Stimulated activated CD4-positive, alpha-beta T cell treated with anti-CD3 and anti-CD28 coated beads, Interleukin-15, amount 100 ng/mL, for 24 hours (primary cell): ENCODE measurements around the gene RHO.

ENCODE experiments used
- DNase-seq: peaks from one replicate; pipeline ENCODE4 v3.0.0-alpha.2; 2020

RHO gene

DNA sequence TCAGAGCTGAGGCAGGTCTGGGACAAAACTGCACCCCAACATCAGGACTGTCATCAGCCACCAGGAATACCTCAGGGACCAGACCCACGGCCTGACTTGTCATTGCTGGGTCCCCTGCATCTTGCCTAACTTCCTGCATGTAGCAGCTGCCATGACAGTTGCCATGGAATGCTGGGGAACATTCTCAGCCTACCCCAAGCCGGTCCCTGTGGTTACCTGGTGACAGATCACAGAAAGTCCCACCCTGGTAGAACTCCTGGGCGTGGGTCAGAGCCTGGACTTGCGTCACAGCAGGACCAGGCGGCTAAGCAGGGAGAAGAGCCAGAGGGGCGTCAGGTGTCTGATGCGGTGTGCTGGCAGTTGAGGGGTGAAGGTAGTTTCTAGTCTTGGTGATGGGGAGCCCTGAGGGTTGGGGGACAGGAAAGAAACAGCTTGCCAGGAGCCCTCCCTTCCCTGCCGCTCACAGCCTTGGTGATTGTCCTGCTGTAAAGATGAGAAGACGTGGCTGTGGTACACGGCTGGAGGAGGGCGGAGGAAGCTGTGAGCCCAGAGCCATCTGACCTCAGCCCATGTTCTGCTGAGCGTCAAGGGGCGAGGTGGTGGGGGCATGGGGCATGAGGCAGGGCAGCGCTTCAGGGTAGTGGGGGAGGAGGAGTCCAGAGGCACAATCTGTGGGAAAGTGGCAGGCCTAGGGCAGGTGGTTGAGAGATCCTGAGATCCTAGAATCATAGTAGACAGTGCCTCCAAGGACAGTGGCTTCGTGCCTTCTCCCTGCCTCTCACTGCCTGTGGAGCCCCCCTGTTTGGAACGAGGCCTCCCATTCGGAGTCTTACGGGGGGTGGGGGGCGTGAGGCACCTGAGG lies 19.9 kb downstream of the RHO start:
- DNase-seq: no peak

DNA sequence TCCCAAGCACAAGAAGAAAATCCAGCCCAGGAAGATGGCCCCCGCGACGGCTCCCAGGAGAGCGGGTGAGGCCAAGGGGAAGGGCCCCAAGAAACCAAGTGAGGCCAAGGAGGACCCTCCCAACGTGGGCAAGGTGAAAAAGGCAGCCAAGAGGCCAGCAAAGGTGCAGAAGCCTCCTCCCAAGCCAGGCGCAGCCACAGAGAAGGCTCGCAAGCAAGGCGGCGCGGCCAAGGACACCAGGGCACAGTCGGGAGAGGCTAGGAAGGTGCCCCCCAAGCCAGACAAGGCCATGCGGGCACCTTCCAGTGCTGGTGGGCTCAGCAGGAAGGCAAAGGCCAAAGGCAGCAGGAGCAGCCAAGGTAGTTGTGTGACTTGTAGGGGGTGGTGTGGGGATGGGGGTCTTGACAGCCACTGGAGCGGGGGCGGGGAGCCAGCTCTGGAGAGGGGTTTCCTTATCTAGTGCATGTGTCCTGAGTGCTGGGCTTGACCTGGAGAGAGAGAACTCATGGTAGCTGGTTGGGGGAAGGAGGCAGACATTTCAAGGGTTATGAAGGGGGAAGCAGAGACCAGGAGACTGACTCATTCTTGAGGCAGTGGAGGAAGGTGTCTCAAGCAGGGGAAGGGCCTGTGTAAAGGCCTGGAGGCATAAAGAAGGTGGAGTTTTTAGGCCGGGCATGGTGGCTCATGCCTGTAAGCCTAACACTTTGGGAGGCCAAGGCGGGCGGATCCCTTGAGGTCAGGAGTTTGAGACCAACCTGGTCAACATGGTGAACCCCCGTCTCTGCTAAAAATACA lies 20.8 kb downstream of the RHO start:
- DNase-seq: no peak

DNA sequence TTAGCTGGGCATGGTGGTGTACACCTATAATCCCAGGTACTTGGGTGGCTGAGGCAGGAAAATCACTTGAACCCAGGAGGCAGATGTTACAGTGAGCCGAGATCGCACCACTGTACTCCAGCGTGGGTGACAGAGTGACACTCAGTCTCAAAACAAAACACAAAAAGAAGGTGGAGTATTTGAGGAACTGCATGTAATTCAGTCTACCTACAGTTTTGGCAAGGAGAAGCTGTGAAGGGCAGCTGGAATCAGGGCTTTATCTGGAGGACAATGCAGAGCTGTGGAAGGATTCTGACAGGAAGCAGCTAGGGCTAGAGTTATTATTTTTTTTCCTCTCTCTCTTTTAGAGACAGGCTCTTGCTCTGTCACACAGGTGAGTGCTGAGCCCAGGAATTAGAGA lies 21.4 kb downstream of the RHO start:
- DNase-seq: no peak

DNA sequence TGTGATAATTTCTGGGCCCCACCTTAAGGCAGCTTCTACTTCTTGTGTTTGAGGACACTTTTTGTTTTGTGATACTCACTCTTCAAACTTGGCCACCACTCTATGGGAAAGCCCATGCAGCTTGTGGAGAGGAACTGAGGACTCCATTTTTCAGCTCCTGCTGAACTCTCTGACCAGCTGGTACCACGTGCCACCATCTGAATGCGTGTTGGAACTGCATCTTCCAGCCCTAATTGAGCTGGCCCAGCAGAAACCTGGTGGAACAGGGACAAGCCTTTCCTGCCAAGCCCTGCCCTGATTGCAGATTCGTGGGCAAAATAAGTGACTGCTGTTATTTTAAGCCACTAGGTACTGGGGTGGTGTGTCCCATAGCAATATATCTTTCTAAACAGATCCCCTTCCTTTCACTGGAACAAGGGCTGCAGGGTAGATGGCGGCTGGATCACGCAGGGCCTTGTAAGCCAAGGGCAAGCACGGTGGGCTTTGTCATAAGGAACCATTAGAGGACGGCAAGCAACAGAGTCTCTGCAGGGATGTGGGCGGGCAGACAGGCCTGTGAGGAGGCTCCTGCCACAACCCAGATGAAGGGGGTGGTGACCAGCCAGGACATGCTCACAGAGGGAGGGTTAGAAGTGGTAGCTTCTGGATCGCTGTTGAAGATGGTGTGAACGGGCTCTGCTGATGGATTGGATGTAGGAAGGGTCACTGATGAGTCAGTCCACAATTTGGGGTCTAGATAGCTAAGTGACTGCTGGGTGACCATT lies 24.0 kb downstream of the RHO start:
- DNase-seq: no peak

DNA sequence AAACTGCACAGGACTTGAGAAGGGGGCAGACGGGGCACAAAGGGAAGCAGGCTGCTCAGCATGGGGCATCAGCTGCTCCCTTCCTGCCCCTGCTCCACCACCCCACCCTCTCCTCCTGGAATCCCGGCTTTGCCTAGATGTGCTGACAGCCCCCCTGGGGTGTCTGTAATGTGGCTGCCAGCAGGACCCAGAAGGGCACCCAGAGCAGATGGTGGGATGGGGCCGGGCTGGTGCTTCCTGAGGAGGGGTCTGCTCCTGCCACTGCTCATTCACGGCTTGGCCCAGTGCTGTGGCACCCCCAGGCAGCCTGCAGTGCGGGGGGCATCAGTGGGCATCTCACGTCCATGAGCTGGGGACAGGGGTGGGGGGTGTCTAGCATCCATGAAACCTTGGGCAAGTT lies 24.7 kb downstream of the RHO start:
- DNase-seq: no peak

DNA sequence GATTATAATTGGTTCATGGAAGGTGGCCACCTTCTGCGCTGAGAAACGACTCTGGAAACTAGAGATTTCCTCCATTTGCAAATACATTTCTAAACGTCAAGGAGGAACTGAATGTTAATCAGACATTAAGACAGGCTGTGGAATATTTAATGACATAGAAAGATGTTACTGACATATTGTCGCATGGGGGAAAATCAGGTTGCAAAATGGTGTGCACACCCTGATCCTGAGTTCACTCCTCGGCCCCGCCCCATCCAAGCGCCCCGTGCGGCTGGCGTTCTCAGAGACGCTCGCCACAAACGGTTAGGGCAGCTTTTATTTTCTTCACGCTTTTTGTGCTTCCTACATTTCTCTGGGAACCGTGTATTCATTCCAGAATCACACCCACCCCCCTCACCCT lies 25.3 kb downstream of the RHO start:
- DNase-seq: peak; percentile 30

DNA sequence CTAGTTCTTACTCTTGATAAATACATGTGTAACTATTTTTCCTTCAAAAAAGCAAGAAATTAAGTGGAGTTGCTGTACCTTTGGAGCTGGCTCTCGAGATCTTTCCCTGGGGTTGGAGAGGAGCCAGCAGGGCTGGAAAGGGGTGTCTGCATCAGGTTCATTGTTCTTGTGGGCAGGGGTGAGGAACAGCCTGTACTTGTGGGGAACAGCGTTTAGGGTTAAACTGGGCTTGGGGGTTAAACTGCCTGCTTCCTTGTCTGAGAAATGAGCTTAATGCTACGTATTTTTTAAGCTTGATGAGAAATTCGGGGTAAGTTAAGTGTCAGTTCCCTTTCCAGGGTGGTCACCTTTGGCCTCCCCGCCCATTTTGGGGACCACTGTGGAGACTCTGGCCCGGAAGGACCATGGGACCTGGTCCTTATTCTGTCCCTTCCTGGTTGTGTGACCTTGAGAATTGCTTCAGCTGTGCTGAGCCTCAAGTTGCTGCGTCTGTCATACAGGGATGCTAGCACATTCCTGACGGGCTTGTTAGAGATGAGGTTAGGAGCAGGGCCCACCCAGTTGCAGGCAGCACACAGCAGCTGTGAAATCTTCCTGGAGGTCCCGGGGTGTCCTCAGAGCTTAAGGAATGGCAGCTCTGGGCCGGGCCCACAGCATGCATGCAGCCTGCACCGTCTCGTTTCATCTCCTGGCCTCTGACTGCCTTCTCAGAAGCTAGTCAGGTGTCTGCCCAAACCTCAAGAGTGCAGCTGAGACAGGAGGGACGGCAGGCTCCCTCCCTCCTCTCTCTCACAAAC lies 26.1 kb downstream of the RHO start:
- no peak for DNase-seq

DNA sequence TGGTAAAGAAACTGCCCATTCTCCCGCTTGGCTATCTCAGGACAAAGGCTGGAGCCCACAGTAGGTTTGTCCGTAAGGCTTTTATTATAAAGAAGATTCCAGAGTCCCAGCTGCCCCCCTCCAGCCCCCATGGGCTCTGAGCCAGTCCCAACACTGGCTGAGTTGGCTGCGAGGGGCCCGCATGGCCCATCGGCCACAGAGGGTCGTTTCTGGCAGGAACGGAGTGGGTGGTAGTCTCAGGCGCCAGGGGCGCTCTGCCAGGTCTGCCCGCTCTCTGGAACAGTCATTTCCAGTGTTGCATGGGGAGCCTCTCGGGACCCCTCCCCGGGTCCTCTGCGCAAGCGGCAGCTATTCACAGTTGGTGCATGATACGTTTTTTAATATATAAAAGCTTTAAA lies 26.7 kb downstream of the RHO start:
- DNase-seq: no peak

DNA sequence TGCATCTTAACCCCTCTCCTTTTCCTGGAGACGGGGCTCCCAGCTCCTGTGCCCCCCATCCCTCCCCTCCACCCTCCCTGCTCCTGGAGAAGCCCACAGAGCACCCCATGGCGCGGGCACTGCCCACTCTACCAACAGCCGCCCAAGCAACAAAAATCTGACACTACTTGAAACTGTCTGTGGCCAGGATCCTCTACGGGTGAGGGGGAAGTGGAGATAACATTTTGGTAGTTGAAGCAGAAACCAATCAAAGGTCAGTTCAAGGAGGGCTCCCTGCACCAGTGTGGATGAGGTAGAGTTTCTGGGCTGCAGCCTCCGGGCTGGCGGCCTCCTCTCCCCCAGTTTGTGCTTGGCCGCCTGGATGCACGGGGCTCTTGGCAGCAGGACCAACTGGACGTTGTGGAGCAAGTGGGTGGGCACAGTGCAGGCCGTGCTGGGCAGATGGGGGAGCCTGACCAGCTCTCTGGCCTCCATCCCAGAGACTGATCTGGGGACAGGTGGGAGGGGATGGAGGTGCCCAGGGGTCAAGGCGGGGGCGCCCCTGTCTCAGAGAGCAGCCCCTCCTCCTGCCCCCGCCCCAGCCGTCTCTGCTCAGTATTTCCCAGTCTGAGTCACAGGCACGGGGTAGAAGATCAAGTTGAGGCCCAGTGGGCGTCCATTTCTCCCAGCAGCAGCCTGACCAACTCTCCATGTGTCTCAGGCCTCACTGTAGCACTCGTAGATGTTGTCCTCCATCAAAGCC lies 27.3 kb downstream of the RHO start:
- DNase-seq: no peak

DNA sequence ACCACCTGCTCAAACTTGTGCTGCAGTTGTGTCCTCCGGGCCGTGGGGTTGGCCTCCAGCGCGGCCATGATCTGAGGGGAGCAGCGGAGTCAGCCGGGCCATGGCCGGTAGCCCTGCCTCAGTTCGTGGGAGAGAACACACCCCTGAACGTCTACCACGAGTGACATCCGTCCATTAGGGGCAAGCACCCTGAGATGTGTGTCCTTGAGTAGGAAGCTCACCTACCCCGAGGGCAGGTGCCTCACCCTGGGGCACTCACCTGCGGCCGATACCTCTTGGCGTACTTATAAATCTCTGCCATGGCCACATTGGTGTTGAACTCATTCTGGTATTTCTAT lies 27.9 kb downstream of the RHO start:
- no peak for DNase-seq

DNA sequence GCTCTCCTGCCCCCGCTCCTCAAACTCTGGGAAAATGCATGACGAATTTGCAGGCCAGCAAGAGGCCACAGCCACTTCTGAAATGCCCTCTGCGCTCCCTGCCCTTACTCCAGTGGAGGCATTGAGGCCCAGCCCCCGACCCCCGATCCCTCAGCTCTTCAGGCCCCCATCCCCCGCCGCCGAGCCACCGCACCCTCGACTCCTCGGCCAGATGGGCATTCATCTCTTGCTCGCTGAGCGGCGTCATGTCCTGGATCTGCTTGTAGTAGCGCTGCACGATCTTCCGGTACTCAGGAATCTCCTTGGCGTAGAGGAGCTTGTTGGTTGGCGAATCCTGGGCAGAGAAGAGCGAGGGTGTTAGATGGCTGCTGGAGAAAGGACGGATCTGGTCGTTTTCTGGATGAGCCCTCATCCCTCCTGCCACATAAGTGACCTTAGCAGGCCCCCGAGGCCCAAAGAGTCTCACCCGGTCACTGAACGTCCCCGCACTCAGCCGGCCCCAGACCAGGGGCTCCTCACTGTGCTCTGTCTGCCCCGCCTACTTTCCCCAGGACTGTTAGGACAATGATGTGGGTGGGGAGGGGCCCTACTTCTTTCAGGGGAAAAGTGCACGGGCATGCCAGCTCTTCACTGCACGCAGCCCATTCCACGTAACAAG lies 28.6 kb downstream of the RHO start:
- DNase-seq: no peak

DNA sequence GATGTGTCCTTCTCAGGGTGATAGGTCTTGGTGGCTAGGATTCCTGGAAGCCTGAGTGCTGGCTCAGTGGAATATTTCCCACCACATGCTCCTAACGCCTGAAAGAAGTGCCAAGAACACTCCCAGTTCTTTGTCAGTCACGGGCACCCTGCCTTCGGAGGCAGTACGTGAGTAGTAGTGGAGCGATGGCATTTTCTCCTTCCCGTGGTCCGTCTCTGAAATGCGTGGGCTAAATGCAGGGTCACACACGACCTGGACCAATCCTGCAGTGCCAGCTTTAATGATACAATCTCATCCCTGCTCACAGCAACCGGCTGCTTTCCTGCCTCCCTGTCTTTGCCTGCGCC lies 29.1 kb downstream of the RHO start:
- DNase-seq: no peak

DNA sequence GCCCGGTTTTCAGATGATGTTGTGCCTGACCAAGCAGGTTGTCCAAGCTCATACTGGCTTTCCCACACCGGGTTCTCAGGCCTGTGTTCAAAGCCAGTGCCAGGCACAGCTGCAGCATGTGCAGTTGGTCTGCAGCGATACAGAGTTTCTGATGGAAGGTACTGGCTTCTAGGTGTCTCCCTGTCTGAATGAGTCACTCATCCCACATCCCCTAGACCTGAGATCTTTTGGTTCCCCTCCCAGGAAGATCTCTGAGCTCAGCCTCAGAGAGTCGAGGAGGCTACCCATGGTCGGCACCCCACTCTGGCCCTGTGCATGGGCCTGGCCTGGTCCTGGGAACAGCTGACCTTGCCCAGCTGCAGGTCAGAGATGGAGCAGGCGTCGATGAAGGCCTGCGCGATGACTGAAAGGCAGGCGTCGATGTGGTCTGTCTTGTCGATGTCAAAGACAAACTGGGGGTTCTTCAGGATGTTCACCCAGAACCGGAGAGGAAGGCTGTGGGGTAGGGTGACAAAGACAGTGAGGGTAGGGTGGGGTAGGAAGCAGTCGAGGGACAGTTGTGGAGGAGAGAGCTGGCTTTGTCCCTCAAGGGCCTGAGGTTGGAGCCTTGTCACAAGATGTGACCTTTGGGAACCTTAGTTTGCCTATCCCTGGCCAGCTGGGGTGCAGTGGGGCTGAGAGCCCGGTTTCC lies 29.8 kb downstream of the RHO start:
- DNase-seq: no peak

DNA sequence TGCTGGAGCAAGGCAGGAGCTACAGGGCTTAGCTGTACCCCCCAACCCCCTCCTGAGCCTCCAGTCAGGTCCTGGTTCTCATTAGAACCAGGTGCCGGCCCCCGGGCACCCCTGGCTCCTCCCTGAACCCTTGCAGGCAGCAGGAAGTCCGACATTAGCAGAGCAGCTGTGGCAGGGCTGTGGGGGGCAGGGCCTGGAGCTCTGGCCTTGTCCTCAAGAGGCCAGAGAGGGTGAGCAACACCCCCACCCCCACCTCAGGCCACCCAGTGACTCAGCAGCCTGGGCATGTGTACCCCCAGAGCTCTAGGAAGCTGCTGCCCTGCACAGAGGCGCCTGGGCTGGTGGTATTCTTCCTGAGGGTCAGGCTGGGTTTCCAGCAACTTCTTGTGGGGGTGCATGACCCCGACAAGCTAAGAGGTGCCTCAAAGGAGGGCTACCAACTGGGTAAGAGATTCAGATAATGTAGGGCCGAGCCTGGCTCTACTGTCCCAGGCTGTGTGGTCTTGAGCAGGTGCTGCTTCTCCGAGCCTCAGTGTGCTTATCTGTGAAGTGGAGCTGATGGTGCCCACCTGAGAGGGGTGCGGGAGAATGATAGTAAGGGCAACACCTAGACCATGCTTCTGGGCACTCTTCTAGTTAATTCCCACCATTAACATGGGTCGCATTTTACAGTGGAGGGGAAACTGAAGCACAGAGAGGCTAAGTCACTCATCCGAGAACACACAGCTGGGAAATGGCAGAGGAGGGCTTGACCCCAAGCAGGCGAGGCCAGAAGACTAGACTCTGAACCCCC lies 30.5 kb downstream of the RHO start:
- no peak for DNase-seq

DNA sequence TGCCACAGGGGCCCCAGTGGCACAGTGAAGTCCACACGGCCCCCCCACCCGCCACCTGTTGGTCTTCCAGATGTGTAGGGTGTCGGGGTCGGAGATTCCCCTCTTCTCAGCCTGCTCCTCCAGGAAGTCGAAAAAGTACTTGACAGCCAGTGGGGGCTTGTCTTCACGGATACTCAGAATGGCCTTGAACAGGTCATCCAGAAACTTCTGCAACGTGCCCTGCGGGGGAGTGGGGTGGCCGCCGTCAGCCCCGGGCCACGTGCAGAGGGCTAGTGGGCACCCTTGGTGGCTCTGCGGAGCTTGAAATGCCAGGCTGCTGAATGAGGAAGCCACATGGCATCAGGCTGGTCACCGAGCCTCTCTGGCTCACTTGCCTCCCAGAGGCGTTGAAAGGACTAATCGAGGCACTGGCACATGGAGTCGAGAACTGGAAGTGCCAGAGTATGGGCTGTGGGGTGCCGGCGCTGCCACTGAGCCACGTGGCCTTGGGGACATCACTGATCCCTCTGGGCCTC lies 31.2 kb downstream of the RHO start:
- DNase-seq: no peak

DNA sequence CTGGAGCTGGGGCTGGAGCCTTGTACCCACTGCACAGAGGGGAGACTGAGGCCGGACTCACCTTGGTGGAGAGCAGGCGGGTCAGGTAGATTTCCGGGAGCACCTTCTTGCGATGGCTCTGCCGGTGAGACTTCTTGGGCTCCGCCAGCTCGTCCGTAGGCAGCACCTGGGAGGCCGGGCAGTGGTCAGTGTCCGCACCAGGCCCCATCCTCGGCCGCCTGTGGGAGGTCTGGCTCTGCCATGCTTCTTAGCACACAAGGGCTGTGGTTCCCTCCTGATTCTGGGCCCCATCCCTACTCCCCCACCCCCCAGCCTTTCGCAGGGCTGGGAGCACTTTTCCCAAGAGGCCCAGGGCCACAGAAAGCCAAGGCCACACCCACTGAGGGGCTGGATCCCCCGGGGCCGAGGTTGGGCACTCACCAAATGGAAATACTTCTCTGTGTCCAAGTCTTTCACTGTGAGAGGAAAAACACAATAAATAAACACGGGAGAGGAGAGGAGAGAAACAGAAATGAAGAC lies 31.9 kb downstream of the RHO start:
- DNase-seq: no peak

DNA sequence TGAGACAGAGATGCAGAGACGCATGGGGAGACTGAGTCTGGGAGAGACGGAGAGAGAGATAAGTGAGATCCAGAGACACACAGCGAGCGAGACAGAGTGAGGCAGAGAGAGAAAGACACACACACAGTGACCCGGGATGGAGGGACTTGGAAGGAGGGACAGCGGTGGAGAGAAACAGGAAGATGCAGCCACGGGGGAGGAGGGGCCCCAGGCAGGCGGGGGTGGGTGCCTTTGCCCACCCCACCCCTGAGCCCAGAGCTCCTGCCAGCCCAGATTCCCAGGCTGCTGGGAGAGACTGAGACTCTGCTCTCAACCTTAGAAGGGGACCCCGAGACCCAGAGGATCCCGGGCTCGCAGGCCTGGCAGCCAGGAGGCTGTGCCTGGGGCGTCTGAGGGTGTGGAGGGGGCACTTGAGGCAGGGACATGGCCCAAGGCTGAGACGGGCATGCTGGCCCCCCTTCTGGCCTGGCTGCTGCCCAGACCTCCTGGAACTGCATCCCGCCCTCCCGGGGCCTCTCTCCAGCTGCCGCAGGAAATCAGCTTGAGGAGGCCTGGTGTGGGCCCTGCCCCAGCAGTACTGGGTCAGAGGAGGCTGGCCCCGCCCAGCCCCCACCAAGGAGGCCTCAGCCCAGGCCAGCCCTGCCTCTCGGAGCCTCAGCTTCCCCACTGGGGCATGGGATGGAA lies 32.6 kb downstream of the RHO start:
- no peak for DNase-seq

DNA sequence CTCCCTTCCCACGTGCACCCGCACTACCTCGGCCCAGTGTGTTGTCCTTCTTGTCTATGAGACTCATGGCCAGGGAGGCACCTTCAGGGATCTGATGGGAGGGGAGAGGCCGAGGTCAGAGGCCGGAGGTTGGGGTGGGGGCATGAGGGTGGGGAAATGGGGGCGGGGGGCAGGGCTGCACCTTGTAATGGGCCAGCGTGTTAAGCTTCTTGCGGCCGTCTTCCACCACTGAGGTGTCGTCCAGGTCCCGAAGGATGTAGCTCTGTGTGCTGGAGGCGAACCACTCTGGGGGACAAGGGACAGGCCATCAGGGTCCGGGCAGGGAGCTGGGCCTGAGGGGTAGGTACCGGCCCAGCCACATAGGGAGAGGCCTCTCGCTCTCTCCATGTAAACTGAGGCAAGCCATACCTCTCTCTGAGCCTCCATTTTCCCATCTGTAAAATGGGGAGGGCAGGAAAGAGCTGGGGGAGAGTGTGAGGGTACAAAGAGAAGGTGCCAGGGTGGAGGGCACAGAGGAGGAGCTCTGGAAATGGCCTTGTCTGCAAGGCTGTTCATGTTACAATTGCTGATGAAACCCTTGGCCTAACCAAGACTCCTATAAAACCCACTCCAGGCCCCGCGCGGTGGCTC lies 33.3 kb downstream of the RHO start:
- no peak for DNase-seq

DNA sequence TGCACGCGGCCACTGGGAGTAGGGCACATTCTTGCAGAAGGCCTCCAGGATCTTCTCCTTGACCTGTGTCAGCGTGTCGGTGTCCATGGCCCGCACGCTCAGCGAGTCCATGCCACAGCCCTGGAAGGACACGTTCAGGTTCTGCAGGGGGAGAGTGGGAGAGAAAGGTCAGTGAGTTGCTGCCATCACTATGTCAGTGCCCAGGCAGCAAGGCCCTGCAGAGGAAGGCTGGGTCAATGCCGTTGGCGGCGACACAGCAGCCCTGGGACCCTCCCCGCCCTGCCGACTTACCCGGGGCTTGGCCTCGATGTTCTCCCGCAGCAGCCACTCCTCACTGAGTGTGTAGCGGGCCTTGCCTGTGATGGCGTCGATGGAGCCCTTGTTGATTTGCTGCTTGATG lies 34.4 kb downstream of the RHO start:
- DNase-seq: no peak
